Neuronal stem cell (in vitro differentiated cells): ENCODE measurements around the gene PAQR7.
A peak's percentile ranks its signal among the peaks of the same experiment; 100 is the strongest.

Experiments used
- DNase-seq: peaks from one replicate; pipeline ENCODE4 v3.0.0-alpha.2; 2013; ENCODE audit warnings: low spot score
- H2AFZ ChIP-seq: one replicate; pipeline ENCODE4 v1.6.1; 2013; ENCODE audit warnings: mild to moderate bottlenecking, low read length, inconsistent platforms
- H2AK5ac ChIP-seq: 2 replicates; pipeline ENCODE4 v1.6.1; 2013; ENCODE audit warnings: low read depth, mild to moderate bottlenecking, inconsistent platforms, low read length, moderate library complexity, mixed read lengths
- H2BK120ac ChIP-seq: 2 replicates; pipeline ENCODE4 v1.6.1; 2013; ENCODE audit warnings: low read depth, mild to moderate bottlenecking, inconsistent platforms, low read length, moderate library complexity, mixed read lengths
- H2BK12ac ChIP-seq: one replicate; pipeline ENCODE4 v1.6.1; 2013; ENCODE audit warnings: low read length, inconsistent platforms
- H2BK15ac ChIP-seq: 2 replicates; pipeline ENCODE4 v1.6.1; 2013; ENCODE audit warnings: mild to moderate bottlenecking, low read length, inconsistent platforms, mixed read lengths
- H2BK5ac ChIP-seq: one replicate; pipeline ENCODE4 v1.6.1; 2013; ENCODE audit warnings: inconsistent platforms, mild to moderate bottlenecking, low read length, moderate library complexity
- H3K14ac ChIP-seq: one replicate; pipeline ENCODE4 v1.6.1; 2013; ENCODE audit warnings: low read length, inconsistent platforms
- H3K18ac ChIP-seq: 2 replicates; pipeline ENCODE4 v1.6.1; 2013; ENCODE audit warnings: low read length, inconsistent platforms
- H3K23ac ChIP-seq: 2 replicates; pipeline ENCODE4 v1.6.1; 2013; ENCODE audit warnings: low read depth, mild to moderate bottlenecking, mixed read lengths, low read length, inconsistent platforms; ENCODE audit not compliant: poor library complexity
- H3K27ac ChIP-seq: replicated peaks from 3 replicates; pipeline ENCODE4 v1.5.1; 2013; ENCODE audit warnings: low read length, inconsistent platforms
- H3K27me3 ChIP-seq, 3 experiments: 2 replicates each; pipeline ENCODE4 v1.6.1; 2013; ENCODE audit warnings: low read length in 3 of 3, mild to moderate bottlenecking in 2 of 3, inconsistent platforms in 1 of 3, low read depth in 1 of 3, mixed read lengths in 1 of 3, moderate library complexity in 1 of 3; ENCODE audit not compliant: control insufficient read depth in 3 of 3, insufficient read depth in 3 of 3
- H3K36me3 ChIP-seq, 2 donors: replicated peaks in 1 of 2; 2 replicates each; pipeline ENCODE4 v1.6.1; 2013; ENCODE audit warnings: low read length in 2 of 2; ENCODE audit not compliant: control insufficient read depth in 2 of 2, insufficient read depth in 2 of 2
- H3K4ac ChIP-seq: 2 replicates; pipeline ENCODE4 v1.6.1; 2013; ENCODE audit warnings: inconsistent platforms, mild to moderate bottlenecking, low read length, moderate library complexity
- H3K4me1 ChIP-seq, 2 donors: 1 replicate in 1 of 2; 2 replicates in 1 of 2; pipeline ENCODE4 v1.6.1; 2013; ENCODE audit warnings: low read length in 2 of 2, low read depth in 1 of 2; ENCODE audit not compliant: control insufficient read depth in 2 of 2, insufficient read depth in 1 of 2
- H3K4me2 ChIP-seq: one replicate; pipeline ENCODE4 v1.6.1; 2013; ENCODE audit warnings: mild to moderate bottlenecking, low read length, inconsistent platforms; ENCODE audit not compliant: insufficient read depth, poor library complexity, severe bottlenecking
- H3K4me3 ChIP-seq, 2 donors: 2 replicates each; pipeline ENCODE4 v1.5.1; 2013; ENCODE audit warnings: low read length in 2 of 2, mild to moderate bottlenecking in 2 of 2, inconsistent platforms in 1 of 2, moderate library complexity in 1 of 2
- H3K79me1 ChIP-seq: one replicate; pipeline ENCODE4 v1.6.1; 2013; ENCODE audit warnings: low read depth, mild to moderate bottlenecking, inconsistent platforms, low read length, moderate library complexity
- H3K9ac ChIP-seq: one replicate; pipeline ENCODE4 v1.6.1; 2013; ENCODE audit warnings: mild to moderate bottlenecking, low read depth, low read length, inconsistent platforms; ENCODE audit not compliant: poor library complexity
- H3K9me3 ChIP-seq, 2 donors: replicated peaks in 1 of 2; 2 replicates each; pipeline versions ENCODE3 to v1.6.1; 2013; ENCODE audit warnings: low read length in 2 of 2, mild to moderate bottlenecking in 2 of 2, inconsistent platforms in 1 of 2, low read depth in 1 of 2, mixed read lengths in 1 of 2, moderate library complexity in 1 of 2; ENCODE audit not compliant: control insufficient read depth in 2 of 2, insufficient read depth in 1 of 2
- H4K8ac ChIP-seq: one replicate; pipeline ENCODE4 v1.6.1; 2013; ENCODE audit warnings: low read depth, mild to moderate bottlenecking, inconsistent platforms, low read length, moderate library complexity
- H4K91ac ChIP-seq: one replicate; pipeline ENCODE4 v1.6.1; 2013; ENCODE audit warnings: low read length, low read depth, mild to moderate bottlenecking, inconsistent platforms; ENCODE audit not compliant: poor library complexity
- WGBS, 2 donors: extraction: QIAGEN DNeasy Blood & Tissue Kit; methylation state at CpG; one replicate each; pipeline ENCODE4 v1.1.7; 2013; ENCODE audit warnings: missing lambda C conversion rate in 2 of 2, mixed read lengths in 1 of 2; ENCODE audit not compliant: insufficient read length in 2 of 2, insufficient replicate concordance in 1 of 2; ENCODE audit errors: extremely low coverage in 2 of 2; 5-methylcytosine and 5-hydroxymethylcytosine counted together

Gene PAQR7

GRCh38 chr1:25878690-25879089, 3.2 kb upstream of the PAQR7 start:
- no peak overlapping the region for H4K8ac ChIP-seq
- no peak overlapping the region for H2BK15ac ChIP-seq
- H3K4me3 ChIP-seq, result no peak overlapping the region
- no peak overlapping the region for H3K23ac ChIP-seq
- no CpG with 5 or more reads among the region's 5 CpGs for WGBS, 2 donors
- H3K27me3 ChIP-seq, result peaks cover 0 to 9% (median 0%) of the 10 kb centered on the region in 3 experiments
- no peak overlapping the region for H2BK5ac ChIP-seq
- no peak overlapping the region for H2BK12ac ChIP-seq
- H3K4ac ChIP-seq, result no peak overlapping the region
- H3K14ac ChIP-seq, result no peak overlapping the region
- no peak for DNase-seq
- H3K27ac ChIP-seq, result no peak overlapping the region
- peaks cover 0 to 5% of the 10 kb centered on the region in 2 donors for H3K36me3 ChIP-seq
- H3K4me2 ChIP-seq, result no peak overlapping the region
- no peak overlapping the region for H2AFZ ChIP-seq
- peaks cover 6 to 7% of the 10 kb centered on the region in 2 donors for H3K4me1 ChIP-seq
- no peak overlapping the region for H2AK5ac ChIP-seq
- no peak overlapping the region for H2BK120ac ChIP-seq
- H4K91ac ChIP-seq, result no peak overlapping the region
- H3K9me3 ChIP-seq, result no peaks in the 10 kb centered on the region
- no peak overlapping the region for H3K9ac ChIP-seq
- peaks cover 1% of the 10 kb centered on the region for H3K79me1 ChIP-seq
- H3K18ac ChIP-seq, result no peak overlapping the region

DNA sequence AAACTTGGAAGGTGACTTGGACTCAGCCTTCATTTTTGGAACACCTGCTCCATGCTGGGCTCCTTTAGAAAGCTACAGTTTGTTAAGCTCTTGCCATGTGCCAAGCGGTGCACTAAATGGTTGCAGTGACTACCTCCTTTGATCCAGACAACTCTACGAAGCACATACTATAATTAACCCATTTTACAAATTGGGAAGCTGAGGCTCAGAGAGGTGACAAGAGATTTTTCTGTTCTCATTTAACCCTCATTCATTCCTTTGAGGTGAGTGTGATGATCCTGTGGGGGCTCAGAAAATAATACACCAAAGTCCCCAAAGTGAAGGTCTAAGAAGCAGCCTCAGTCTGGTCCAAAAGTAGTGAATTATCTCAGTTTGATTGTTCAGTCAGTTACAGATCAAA, 1.6 kb upstream of the PAQR7 start:
- Histone ChIP-seq H3K4me1 (peaks cover 7 to 14% of the 10 kb centered on the region in 2 donors), H3K18ac (no peak overlapping the region), H3K9ac (no peak overlapping the region), H3K4ac (no peak overlapping the region), H2AFZ (no peak overlapping the region), H3K23ac (no peak overlapping the region), H2BK15ac (no peak overlapping the region), H4K8ac (no peak overlapping the region), H3K27me3 (peaks cover 0 to 9% (median 0%) of the 10 kb centered on the region in 3 experiments), H3K9me3 (no peaks in the 10 kb centered on the region), H2BK12ac (no peak overlapping the region), H3K79me1 (peaks cover 1% of the 10 kb centered on the region), H3K27ac (no peak overlapping the region), H2BK120ac (no peak overlapping the region), H3K4me3 (no peak overlapping the region), H3K4me2 (no peak overlapping the region), H3K14ac (no peak overlapping the region), H2BK5ac (no peak overlapping the region), H3K36me3 (peaks cover 0 to 2% of the 10 kb centered on the region in 2 donors), H2AK5ac (no peak overlapping the region), H4K91ac (no peak overlapping the region)
- WGBS, 2 donors, result no CpG with 5 or more reads among the region's 2 CpGs
- no peak for DNase-seq

- Histone ChIP-seq H3K4me1 (peaks cover 7 to 16% of the 10 kb centered on the region in 2 donors), H3K23ac (no peak overlapping the region), H3K18ac (no peak overlapping the region), H3K4ac (no peak overlapping the region), H3K36me3 (peaks cover 0 to 5% of the 10 kb centered on the region in 2 donors), H3K4me2 (no peak overlapping the region), H3K27me3 (peaks cover 0 to 9% (median 0%) of the 10 kb centered on the region in 3 experiments), H3K4me3 (no peak overlapping the region), H3K27ac (no peak overlapping the region), H3K9ac (no peak overlapping the region), H2BK15ac (no peak overlapping the region), H2AK5ac (no peak overlapping the region), H2AFZ (no peak overlapping the region), H4K91ac (no peak overlapping the region), H2BK120ac (no peak overlapping the region), H3K14ac (no peak overlapping the region), H2BK12ac (no peak overlapping the region), H4K8ac (no peak overlapping the region), H3K9me3 (no peaks in the 10 kb centered on the region), H3K79me1 (peaks cover 1% of the 10 kb centered on the region), H2BK5ac (no peak overlapping the region)
- WGBS, 2 donors, result no CpG with 5 or more reads among the region's 2 CpGs
- no peak for DNase-seq
These were observed 1.2 kb upstream of the PAQR7 start for GRCh38 chr1:25876693-25877077.

DNA sequence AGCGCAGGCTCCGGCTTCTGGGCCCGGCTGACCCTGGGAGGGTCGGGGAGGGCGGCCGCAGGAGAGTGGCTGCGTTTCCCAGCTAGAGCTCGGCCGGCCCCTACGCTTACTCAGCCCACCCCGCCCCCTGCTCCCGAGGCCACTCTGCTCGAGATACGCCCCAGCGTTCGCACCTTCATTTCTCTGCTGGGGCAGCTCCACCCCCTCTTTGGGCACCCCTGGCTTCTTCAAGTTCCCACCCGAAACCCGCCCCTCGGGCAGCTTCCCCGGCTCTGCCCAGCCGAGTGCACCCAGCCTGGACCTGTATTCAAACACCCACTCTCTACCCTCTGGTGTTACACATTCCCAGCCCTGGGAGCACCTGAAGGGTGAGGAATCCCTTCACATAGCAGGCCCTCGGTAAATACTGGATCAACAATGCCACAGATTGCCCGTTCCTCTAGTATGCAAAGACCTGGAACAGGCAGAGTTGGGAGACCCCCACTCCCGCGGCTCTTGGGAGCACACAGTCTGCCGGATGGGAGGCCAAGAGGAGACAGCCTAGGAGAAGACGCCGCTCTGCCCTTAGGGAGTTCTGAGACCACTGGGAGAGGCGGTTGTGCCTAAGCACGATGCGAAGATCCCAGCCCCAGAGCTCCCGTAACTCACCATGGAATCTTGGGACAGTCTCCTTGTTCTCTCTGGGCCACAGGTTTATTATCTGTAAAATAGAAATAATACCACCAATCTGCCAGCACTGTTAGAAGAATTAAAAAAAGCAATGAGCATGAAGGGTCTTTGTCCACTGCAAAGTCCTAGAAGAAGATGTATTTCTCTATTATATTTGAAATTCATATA, 566 bp upstream of the PAQR7 start:
- H2BK5ac ChIP-seq, result no peak overlapping the region
- peak overlapping the region; percentile 76 for H2AK5ac ChIP-seq
- peak overlapping the region; percentile 51 for H3K27ac ChIP-seq
- H3K27me3 ChIP-seq, result peaks cover 0 to 9% (median 0%) of the 10 kb centered on the region in 3 experiments
- H3K4me3 ChIP-seq, result peak overlapping the region; percentile 55 to 76
- H3K9me3 ChIP-seq, result no peaks in the 10 kb centered on the region
- peak overlapping the region; percentile 50 for H3K9ac ChIP-seq
- peak overlapping the region; percentile 77 for H4K91ac ChIP-seq
- peak overlapping the region; percentile 94 for H3K18ac ChIP-seq
- H2BK12ac ChIP-seq, result no peak overlapping the region
- H3K4me2 ChIP-seq, result peak overlapping the region; percentile 90
- peaks cover 9 to 22% of the 10 kb centered on the region in 2 donors for H3K4me1 ChIP-seq
- no peak overlapping the region for H3K14ac ChIP-seq
- peak overlapping the region; percentile 92 for H3K23ac ChIP-seq
- H4K8ac ChIP-seq, result no peak overlapping the region
- H2BK15ac ChIP-seq, result peak overlapping the region; percentile 46
- DNase-seq, result no peak
- peak overlapping the region; percentile 94 for H2AFZ ChIP-seq
- H3K79me1 ChIP-seq, result peaks cover 1% of the 10 kb centered on the region
- H2BK120ac ChIP-seq, result no peak overlapping the region
- no CpG with 5 or more reads among the region's 32 CpGs for WGBS, 2 donors
- H3K36me3 ChIP-seq, result peaks cover 0 to 6% of the 10 kb centered on the region in 2 donors
- H3K4ac ChIP-seq, result no peak overlapping the region
